ENCODE measurements around the gene RNF224.

RNF224 gene

DNA sequence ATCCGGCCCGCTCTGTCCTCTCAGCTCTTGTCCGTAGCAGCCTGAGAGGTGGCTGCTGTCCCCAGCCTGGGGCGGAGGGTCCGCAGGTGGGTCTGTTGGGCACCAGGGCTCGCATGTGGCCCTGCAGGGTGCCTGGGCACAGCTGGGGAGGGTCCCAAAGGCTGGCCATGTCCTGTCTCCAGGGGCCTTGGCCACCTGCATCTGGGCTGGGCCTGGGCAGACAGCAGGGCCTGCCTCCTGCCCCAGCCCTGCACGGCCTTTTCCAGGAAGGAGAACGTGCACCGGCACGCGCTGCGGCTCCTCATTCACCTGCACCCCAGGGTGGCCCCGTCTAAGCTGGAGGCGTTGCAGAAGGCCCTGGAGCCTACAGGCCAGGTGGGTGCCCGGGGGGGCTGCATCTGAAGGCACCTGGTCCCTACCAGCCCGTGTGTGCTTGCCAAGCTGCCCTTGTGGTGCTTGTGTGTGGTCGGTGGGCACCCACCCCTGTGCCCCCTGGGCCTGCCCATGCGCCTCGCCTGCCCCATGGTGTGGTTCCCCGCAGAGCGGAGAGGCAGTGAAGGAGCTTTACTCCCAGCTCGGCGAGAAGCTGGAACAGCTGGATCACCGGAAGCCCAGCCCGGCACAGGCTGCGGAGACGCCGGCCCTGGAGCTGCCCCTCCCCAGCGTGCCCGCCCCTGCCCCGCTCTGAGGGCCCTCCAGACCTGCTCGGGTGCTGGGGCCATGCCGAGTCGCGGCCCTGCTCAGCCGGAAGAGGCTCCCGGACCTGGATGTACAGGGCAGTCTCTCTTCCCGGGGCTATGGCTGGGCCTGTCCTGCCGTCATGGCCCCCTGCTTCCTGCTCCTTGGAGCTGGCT, 45.2 kb downstream of the RNF224 start:
- no peak for DNase-seq (ENCODE audit: low read depth in 2 of 2)

GRCh38 chr9:137273095-137273490, 45.8 kb downstream of the RNF224 start:
- DNase-seq (ENCODE audit: low read depth in 2 of 2): no peak

DNA sequence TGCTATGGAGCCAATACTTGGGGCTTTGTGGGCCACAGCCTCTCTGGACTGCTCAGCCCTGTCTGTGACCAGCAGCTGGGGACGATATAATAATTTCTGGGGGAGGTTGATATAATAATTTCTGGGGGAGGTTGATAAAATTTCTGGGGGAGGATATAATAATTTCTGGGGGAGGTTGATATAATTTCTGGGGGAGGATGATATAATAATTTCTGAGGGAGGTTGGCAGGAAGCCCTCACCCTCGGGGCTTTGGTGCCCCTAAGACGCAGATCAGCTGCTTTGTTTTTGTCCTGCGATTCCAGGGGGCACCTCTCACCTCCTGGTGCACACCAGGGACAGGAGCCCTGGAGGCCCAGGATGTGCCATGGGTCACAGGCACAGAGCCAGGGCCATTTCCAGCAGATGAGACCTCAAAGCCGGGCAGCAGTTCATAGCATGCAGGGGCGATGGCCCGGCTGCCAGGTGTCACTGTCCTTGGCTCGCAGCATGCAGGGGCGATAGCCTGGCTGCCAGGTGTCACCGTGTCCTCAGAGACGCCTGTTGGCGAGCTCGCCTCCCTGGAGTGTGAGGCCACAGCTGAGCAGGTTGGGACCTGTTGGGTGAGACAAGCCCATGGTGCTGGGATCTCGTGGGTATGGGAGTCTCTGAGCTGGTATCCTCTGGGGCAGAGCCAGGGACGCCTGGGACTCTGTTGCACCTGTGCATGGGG, 46.5 kb downstream of the RNF224 start:
- no peak for DNase-seq (ENCODE audit: low read depth in 2 of 2)

- DNase-seq (ENCODE audit: low read depth in 2 of 2): no peak
These were observed 47.9 kb downstream of the RNF224 start for GRCh38 chr9:137275203-137275587.

- no peak for DNase-seq (ENCODE audit: low read depth in 2 of 2)
These were observed 48.5 kb downstream of the RNF224 start for GRCh38 chr9:137275588-137276472.

GRCh38 chr9:137276473-137277328, 49.4 kb downstream of the RNF224 start:
- DNase-seq (ENCODE audit: low read depth in 2 of 2): no peak

DNA sequence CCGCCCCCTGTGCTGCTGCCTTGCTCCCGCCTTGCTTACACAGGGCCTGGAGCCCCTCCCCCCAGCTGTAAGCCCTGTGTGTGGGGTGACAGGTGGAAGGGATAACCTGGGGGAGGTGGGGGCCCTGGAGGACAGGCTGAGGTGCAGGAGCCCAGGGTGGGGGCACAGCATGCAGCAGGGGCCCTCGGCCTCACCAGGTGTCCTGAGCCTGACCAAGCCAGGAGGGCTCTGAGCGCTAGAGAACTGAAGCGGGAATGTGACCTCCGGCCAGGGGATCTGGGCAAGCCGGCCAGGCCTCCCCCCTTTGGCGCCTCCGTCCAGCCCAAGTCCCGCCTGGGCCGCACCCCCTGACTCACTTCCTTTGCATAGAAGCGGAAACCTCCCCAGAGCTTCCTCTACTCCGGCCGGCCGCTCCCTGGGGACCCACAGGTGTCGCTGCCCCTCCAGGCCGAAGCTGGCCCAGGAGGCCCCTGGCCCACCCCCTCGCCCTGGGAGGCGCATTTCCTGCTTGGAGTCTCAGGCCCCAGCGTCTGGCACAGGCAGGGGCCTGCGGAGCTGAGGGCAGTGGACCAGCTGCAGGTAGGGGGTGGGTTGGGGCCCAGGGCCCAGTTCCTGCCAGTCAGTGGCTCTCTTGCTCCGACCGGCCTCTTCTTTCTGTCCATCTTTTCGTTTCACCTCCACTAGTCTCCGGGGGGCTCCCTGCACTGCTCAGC, 50.2 kb downstream of the RNF224 start, which contains the start of gene TOR4A:
TSS of gene TOR4A (plus strand) at position 398 of the 713 bp plus-strand sequence. CDS start 964 bp downstream, outside the sequence.
- DNase-seq (ENCODE audit: low read depth in 2 of 2): no peak

GRCh38 chr9:137278061-137278701, 50.9 kb downstream of the RNF224 start:
- DNase-seq (ENCODE audit: low read depth in 2 of 2): no peak
